SKM-1 treated with dmso at 0.1 percent for 144 hours (cell line): ENCODE data around the gene TEX264.

Experiments
- DNase-seq: peaks from one replicate; lab custom pipeline; 2025; ENCODE audit not compliant: unreplicated experiment; lab: John Stamatoyannopoulos, UW

The TEX264 gene

DNA sequence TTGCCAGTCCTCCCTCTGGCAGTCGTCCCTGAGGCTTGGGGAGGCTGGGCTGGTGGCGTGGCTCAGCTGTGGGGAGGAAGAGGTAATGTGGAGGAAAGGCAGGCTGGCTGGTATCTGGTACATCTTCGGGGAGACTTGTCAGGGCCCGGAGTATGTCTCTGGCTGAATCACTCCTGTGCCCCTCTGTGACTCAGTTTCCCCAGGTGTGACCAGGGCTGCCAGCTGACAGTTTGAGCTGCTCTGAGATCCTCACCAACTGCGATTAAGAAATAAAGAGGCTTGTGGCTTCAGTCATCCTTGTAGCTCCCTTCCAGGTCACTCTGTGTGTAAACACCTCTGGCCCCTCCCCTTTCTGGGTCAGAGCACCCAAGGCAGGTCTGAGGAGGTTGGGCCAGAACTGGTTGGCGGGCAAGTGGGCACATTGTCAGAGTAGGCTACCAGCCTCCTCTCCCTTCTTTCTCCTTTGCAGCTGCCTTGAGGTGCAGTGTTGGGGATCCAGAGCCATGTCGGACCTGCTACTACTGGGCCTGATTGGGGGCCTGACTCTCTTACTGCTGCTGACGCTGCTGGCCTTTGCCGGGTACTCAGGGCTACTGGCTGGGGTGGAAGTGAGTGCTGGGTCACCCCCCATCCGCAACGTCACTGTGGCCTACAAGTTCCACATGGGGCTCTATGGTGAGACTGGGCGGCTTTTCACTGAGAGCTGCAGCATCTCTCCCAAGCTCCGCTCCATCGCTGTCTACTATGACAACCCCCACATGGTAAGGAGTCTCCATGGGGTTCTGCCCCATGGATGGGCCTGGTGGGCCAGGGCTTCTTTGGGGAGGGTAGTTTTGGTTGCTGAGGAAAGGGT is 3.0 kb downstream of the TEX264 start:
- no peak for DNase-seq

DNA sequence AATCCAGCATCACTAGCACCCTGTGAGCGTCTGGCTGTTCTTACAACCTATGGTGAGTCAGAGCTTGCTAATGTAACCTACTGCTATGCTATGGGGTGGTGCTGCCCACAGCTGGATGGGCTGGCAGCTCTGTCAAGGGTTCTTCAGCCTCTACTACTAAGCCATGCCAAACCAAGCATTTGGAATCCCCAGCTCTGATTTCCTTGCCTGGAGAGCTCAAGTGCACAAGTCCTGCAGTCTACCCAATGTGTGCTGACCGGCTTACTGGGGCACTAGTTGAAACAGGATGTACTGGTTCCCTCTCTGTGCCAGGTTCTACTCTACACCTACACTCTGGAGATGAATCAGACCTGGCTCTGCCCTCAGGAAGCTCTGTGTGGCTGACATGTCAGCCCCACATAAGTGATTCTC is 4.2 kb downstream of the TEX264 start:
- DNase-seq: no peak

DNA sequence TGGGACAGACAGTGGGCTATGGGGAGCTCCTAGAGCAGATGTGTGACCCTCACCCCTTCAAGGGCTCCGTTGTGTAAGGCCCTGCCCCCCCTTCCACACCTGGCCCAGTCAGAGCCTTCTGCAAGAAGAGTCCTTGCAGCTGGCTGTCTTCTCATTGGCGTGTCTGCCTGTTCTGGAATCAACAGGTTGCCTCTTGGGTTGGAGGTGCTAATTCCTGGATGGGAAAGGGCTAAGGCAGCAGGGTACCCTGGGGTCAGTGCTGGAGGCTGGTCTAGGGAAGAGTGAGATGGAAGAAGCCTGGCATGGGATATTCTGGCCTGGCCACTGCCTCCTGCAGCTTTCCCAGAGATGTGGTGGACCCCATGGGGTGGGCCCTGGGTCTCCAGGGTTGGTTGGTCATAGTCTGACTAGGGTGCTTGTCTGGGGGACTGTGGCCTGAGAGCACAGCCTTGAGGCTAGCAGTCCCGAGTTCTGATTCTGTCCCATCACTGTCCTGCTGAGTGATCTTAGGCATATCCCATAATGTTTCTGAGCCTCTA is 5.1 kb downstream of the TEX264 start:
- no peak for DNase-seq

DNA sequence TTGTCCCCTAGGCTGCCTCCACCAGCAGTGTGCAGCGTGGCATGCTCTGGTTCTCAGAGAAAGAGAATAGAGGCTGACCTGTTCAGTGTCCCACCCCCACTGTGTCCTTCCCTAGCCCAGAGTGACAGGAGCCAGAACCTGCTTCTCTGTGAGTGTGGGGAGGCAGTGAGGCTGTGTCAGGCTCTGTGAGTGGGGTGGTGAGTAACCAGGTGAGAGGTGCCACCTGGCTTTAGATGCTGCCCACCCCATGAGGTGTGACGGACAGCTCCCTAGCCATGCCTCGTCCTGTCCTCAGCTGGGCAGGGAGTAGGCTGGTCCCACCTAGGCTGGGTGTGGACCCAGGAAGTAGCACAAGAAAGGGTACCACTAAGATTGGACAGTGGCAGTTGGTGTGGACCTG is 6.3 kb downstream of the TEX264 start:
- no peak for DNase-seq

DNA sequence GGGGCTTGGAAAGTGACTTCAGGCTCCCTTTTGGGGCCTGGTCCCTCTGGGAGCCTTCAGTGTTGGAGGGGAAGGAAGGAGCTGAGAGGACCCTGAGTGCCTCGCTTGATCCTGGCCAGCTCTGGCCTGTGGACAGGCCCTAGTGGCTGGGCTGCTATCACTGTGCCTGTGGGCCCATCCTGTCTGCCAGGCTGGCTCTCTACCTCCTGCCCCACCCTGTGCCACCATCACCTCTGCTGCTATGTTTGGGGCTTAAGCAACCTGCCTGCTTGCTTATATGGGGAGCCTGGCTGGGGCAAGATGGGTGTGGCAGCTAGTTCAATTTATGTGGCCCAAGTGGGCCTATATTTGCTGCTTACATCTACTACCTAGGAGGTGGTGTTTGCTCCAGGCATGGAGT is 7.1 kb downstream of the TEX264 start:
- no peak for DNase-seq

DNA sequence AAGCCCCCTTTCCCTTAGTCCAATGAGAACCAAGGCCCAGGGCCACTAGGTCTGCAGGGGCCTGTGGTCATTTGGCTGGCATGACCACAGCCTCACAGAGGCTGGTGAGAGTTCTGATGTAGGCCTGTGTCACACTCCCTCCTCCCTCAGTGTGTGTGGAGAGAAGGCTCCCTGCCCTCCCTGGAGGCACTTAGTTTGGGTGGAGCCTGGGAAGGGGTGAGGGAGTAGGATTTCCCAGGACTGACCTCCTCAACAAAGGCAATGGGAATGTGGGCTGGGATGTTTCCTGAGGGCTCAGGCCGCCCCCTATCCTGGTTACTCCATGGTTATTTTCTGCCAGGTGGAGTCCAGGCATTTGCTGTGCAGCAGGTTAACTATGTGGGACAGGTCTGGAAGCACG is 7.6 kb downstream of the TEX264 start:
- no peak for DNase-seq

DNA sequence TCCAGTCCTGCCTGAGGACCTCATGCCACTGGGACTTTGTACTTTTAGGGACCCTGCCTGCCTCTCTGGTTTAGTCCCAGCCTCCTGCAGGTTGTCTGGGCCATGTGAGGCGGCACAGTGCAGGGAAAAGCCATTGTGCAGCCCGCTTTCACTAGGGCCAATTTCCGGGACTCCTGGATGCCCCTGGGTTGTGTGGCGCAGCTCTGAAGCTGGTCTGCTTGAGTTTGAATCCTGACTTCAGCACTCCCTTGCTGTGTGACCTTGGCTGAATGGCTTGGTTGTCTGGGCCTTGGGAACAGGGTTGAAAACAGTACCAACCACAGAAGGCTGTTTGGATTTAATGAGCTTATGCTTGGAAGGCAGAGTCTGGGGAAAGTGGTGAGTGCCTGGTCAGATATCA is 8.3 kb downstream of the TEX264 start:
- DNase-seq: no peak

DNA sequence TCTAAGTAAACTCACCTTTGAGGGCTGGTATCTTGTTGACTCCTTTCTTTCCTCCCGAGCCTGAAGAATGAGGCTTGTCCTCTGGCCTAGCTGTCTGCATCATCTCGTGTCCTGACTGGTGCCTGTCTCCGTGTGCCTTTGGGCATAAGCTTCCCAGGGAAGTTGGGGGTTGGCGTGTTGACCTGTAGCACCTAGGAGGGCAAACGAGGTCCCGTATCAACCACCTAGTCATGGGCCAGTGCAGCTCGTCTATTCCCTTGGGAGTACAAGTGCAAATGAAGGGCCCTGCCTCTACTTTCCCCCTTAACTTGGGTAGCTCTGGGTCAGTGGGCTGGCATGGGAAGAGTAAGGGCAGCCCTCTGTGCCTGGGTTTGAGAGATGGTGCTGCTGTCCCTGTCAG is 8.7 kb downstream of the TEX264 start:
- DNase-seq: no peak

DNA sequence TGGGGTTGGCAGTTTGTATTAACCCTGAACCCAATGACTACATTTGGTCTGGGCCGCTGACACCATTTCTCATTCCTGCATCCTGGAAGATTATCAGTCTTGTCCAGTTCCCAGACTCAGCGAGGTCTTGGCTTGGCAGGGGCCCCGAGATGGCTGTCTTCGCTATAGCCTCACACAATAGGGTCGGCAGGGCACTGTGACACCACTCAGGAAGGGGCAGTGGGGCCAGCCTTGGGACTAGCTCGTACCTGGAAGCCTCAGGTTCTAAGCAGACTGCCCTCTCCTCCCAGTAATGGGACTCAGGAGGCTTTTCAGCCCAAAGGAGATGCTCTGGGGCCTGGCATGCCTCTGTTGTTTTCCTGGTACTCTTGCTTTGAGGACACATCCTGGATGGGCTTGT is 9.1 kb downstream of the TEX264 start:
- DNase-seq: no peak

DNA sequence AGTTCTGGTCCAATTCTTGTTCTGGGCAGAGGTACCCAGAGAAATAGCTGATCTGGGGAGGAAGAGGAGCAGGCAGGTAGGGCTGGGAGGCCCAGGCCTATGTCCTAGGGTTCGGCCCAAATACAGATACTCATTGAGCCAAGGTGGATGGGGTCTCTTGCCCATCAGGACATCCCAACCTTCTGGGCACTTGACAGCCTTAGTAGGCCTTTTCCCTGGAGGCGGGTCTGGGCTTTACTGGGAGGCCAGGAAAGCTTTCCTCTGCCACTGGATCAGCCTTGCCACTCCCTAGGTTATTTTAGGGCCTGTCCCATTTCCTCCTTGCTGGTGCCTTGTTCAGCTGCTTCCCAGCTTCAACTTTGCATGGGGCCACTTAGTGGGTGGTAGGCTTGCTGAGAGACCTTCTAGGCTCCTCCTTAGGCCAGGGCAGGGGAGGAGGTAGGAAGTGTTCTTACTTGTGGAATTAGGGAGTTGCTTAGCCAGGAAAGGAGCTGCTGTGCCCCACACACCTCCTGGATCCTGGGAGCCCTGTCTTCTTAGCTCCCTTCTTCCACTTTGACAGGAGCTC is 9.7 kb downstream of the TEX264 start:
- no peak for DNase-seq

DNA sequence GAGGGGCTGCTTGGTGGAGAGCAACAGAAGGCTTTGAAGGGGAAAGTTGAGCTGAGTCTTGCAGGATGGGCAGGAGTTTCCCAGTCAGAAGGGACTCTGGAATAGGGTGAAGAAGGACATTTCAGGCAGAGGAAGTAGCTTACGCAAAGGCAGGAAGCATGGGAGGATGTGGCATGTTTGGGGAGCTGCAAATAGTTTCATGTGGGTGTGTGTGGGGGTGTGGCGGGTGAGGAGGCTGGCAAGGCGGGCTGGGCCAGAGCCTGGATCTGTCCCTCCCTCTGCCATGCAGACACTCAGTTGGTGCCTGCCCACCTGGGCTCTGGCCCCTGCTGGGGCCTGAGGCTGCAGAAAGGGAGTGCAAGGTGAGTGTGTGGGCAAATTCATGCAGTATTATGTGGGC is 10.4 kb downstream of the TEX264 start:
- peak; percentile 70 for DNase-seq

DNA sequence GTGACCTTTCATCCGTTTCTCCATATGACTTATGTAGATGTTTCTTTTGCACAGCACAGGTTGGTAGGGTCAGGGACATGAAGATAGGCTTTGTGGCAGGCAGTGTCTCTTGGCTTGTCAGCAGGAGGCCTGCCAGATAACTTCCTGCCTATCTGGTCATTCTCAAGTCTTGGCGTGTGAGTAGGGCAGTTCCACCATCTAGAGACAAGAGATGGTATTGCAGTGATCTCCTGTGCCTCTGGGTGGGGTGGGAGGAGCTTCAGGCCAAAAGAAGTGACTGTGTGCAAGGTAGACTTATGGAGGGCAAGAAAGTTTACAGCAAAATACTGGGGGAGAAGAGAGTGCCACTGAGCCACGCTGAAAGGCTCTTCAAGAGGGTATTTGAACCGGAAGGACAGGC is 11.0 kb downstream of the TEX264 start:
- peak; percentile 88 for DNase-seq

DNA sequence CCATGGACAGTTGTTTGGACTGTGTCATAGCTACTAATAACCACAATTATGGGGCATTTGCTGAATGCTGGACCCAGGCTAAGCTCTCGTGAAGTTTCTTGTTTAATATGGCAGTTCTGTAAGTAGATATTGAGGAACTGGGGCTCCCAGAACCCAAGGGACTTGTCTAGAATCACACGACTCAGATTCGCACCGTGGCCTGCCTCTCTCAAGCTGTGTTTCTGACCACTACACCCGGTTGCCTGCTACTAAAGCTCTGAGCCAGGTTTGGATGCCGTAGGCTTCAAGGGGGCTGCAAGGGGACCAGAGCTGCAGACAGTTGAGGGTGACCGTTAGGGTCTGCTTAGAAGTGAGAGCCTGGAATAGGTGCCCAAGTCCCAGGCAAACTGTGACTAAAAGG is 11.5 kb downstream of the TEX264 start:
- DNase-seq: no peak

DNA sequence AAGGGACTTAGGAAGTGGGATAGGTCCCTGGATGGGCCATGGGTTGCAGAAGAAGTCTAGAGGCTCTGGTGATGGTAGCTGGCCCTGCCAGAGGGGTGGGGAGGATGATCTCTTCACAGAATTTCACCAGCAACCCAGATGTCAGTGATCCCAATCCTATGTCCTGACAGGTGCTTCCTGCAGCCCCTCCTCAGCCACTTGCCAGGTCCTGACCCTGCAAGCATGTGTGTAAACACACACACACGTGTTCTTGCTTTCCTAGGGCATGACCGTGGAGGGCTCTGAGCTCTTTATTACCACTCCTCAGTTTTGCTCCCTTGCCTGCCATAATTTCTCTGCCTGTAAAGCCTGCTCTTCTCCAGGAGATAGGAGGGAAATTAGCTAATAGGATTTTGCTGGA is 12.5 kb downstream of the TEX264 start:
- DNase-seq: no peak

DNA sequence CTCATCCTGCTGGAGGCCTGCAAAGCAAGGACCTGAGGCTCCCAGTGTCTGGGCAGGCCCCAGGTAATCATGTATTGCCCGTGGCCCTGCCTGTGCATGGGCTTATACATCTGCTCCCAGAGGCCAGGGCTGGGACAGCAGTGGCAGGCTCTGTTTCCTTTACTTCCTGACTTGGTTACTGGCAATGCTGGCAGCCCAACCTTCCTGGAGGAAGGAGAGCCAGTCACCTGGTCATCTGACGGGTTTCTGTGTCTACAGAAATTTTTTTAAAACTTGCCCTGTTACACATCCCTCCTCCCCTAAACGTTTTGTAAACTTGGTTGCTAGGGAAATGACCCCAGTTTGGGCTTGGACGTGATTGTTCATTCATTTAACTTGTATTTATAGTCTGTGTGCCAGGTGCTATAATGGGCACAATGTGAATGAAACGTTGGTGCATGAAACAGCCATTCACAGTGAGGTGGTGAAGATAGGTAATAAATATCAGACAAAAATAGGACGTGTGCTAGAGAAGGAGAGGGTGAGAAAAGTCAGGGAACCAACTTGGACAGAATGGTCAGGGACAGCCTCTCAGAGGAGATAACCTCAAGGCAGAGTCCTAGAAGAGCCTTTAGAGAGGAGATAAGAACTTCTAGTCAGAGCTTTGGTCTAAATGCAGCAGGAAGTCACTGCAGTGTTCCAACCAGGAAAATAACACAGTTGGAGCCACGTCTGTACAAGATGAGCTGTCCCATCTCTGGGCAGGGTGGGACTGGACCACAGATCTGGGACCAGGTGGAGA is 14.1 kb downstream of the TEX264 start:
- DNase-seq: no peak

DNA sequence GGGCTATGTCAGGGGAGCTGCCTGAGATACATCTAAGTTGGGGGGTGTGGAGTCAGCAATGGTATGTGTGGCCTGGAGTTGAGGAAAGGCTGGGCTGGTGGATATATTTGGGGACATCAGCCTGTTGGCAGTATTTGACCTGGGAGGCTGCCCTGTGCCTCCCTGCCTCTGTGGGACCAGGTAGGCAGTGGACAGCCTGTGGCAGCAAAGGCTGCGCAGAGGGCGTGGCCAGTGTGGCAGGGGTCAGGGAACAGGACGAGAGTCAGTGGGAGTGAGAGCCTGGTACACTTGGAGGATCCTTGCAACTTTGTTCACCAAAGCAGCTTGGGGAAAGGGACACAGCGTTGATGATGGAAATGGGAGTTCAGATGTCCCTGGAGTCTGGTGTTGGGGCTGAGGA is 15.0 kb downstream of the TEX264 start:
- no peak for DNase-seq

DNA sequence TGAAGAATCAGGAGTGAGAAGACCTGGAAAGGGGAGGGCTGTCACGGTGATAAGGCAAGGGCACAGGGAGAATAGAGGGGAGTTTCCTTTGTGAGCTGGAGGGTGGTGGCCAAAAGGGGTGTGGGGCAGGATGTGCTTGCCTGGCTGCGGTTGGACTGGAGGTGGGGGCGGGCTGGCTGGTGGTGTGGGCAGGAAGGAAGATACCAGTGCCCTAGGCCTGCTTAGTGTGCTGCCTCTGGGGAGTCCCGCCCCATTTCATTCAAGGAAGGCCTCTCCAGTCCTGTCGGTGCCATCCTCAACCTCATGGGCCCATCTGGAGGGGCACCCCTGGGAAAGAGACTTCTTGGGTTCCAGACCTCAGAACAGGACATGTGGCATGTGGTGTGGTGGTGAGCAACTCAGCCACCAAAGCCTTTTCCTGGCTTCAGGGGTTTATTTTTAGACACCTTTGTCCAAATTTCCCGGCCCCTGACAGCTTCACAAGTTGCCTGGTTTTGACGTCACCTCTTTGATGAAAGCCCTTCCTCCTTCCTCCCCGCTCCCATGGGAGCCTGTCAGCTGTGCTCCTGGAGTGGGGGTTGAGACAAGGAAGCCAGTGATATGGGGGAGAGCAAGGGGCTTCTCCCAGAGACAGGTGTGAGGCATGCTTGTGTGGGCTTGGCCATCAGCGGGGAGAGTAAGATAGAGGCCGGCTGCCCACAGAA is 15.6 kb downstream of the TEX264 start:
- DNase-seq: peak; percentile 80

DNA sequence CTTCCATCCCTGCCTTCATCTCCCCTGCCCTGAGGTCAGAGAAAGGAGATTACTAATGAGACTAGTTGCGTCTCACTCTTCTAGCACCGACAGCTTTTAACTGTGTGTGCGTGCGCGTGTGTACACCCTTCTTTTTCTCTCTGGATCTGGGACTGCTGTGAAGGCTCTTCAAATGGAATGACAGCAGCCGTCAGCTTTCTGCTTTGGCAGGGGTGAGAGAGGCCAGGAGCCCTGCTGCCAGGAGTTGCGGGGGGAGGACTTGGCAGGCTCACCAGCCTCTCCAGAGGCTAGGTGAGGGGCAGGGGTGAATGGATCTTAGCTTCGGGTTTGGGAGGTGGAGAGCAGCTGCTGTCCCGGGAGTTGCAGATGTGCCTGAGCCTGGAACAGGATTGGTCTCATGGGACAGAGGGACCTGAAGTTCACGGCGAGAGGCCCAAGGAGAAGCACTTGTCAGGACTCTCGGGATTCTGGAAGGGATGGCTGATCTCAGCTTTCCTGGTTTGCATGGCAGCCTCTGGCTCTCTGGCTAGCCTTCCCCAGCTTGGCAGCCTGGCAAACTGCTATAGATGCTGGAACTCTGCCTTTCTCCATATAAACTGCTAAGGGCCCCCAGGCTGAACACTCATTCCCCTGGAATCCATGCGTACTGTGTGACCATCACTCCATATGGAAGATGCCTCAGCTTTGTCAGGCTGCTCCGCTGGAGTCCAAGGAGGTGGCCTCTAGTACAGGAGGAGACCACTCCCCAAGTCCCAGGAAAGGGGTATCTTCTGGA is 16.6 kb downstream of the TEX264 start:
- no peak for DNase-seq

DNA sequence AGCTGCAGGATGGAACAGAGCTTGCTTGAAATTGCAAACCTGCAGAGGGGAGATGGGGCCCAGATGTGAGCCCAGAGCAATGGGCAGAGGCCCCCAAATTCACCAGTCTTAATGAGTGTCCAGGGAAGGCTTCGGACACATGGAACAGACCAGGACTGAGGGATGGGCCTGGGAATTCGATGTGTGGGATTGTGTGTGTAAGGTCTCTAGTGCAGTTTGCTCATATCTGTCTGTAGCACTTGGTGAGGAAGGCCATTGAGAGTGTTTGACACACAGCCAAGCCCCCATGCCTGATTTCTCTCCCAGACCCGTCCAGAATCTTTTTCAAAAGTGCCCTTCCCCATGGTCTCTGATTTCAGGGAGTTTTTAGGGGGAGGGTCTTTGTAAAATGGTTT is 17.2 kb downstream of the TEX264 start:
- DNase-seq: no peak

DNA sequence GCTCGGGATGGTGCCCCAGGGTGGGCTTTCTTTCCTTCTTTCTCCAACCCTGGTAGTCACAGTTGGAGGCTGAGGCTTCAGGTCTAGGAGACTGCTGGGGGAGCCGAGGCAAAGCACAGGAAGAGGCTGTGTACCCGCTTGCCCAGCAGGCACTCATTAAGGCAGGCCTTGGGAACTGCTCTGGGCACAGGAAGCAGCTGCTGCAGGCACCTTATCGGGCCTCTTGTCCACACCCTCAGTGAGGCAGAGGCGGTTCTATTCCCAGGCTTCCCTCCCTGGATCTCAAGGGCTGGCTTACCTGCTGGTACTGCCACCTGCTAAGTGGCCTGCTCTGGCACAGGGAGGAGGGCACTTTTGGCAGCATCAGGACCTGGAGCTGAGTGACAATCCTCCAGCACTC is 20.0 kb downstream of the TEX264 start:
- DNase-seq: no peak

DNA sequence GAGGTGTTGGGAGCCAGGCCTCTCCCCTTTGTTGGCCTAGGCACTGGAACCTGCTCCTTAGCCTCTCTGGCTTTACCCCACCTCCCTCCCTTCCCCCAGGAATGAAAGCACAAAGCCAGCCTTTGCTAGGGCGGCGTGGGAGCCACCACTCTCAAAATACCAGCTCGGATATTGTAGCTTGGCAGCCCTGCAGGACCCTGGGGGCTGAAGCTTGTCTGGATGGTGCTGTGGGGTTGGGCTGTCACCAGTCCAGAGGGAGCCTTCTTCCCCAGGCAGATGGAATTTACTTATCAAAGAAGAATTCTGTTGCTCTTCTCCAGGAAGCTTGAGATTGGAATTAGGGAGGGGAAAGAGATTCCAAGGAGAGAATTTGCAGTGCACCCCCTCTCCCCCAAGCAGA is 20.9 kb downstream of the TEX264 start:
- DNase-seq: no peak
